Endothelial cell of umbilical vein (primary cell): ENCODE results near the gene SRGAP1. TPM values are rescaled to one million over a fixed set of nuclear protein-coding genes. Genes with fewer than 3 reads are reported as not detected.

Experiments
- BruUV-seq: library from RNA; stranded (reverse); fragments of 400-500 nt; replicated peaks from 2 replicates; lab custom pipeline; 2021; lab: Mats Ljungman, UMichigan
- CTCF ChIA-PET: fragments of 300-600, 350-600 bp; sonication (Branson Sonifier 250); formaldehyde crosslinking; loops from one replicate; lab custom pipeline; 2021; ENCODE audit warnings: antibody characterized with exemption, inconsistent platforms; lab: Charles Lee
- POLR2A ChIA-PET: fragments of 300-600, 350-600 bp; sonication (Branson Sonifier 250); formaldehyde crosslinking; loops from one replicate; lab custom pipeline; 2021; ENCODE audit warnings: antibody characterized with exemption, inconsistent platforms; lab: Charles Lee
- DNase-seq: peaks from one replicate; pipeline ENCODE4 v3.0.0-alpha.2; 2011; ENCODE audit warnings: low read depth, low spot score
- FAIRE-seq: peaks from 2 replicates; lab custom pipeline; 2011; peaks lifted over from hg19 to GRCh38; lab: Jason Lieb, UNC
- H2AFZ ChIP-seq: 2 replicates; pipeline ENCODE4 v1.6.0; 2012; ENCODE audit warnings: low read depth, low read length, control low read depth, inconsistent platforms
- H3K27ac ChIP-seq: 2 replicates; pipeline ENCODE4 v1.5.1; 2011; ENCODE audit warnings: low read depth, mild to moderate bottlenecking, control low read depth, low read length, moderate library complexity; ENCODE audit not compliant: insufficient read depth
- H3K27me3 ChIP-seq, 2 experiments: 2 replicates each; pipeline versions ENCODE4 v1.6.0 to v1.6.1; 2011; ENCODE audit warnings: low read length in 2 of 2, mixed read lengths in 1 of 2; ENCODE audit not compliant: control insufficient read depth in 2 of 2, insufficient read depth in 2 of 2
- H3K36me3 ChIP-seq, 2 experiments: 2 replicates in 1 of 2; 3 replicates in 1 of 2; pipeline ENCODE4 v1.5.1; 2011; ENCODE audit warnings: low read length in 2 of 2, mild to moderate bottlenecking in 1 of 2, moderate library complexity in 1 of 2; ENCODE audit not compliant: control insufficient read depth in 2 of 2, insufficient read depth in 2 of 2; ENCODE audit errors: extremely low read depth in 1 of 2
- H3K4me1 ChIP-seq: 3 replicates; pipeline ENCODE4 v1.5.1; 2011; ENCODE audit warnings: mild to moderate bottlenecking, low read length; ENCODE audit not compliant: control insufficient read depth, insufficient read depth; ENCODE audit errors: extremely low read depth
- H3K4me2 ChIP-seq: 2 replicates; pipeline ENCODE4 v1.6.1; 2011; ENCODE audit warnings: low read length, control low read depth, mixed read lengths; ENCODE audit not compliant: insufficient read depth
- H3K4me3 ChIP-seq, 3 experiments: fragments of 200-600 bp in 1 of 3; sonication (generic), shearing (Covaris generic) in 1 of 3; replicated peaks in 1 of 3; 2 replicates each; pipeline ENCODE4 v1.5.1; 2011 to 2016; ENCODE audit warnings: control low read depth in 3 of 3, low read length in 3 of 3, mild to moderate bottlenecking in 2 of 3, inconsistent platforms in 1 of 3, low read depth in 1 of 3, moderate library complexity in 1 of 3; ENCODE audit not compliant: insufficient read depth in 1 of 3
- H3K79me2 ChIP-seq: 2 replicates; pipeline ENCODE4 v1.6.0; 2012; ENCODE audit warnings: low read length, inconsistent platforms; ENCODE audit not compliant: control insufficient read depth, insufficient read depth
- H3K9ac ChIP-seq: replicated peaks from 2 replicates; pipeline ENCODE3; 2011; ENCODE audit warnings: low read length, control low read depth; ENCODE audit not compliant: insufficient read depth; ENCODE audit errors: extremely low read depth
- H3K9me1 ChIP-seq: replicated peaks from 3 replicates; pipeline ENCODE4 v1.6.0; 2011; ENCODE audit warnings: mild to moderate bottlenecking, low read length; ENCODE audit not compliant: control insufficient read depth, insufficient read depth; ENCODE audit errors: extremely low read depth
- H3K9me3 ChIP-seq: replicated peaks from 2 replicates; pipeline ENCODE4 v1.5.1; 2012; ENCODE audit warnings: low read length, inconsistent platforms; ENCODE audit not compliant: control insufficient read depth, insufficient read depth
- H4K20me1 ChIP-seq: replicated peaks from 2 replicates; pipeline ENCODE3; 2011; ENCODE audit warnings: mild to moderate bottlenecking, low read length; ENCODE audit not compliant: control insufficient read depth, insufficient read depth; ENCODE audit errors: extremely low read depth
- EZH2 ChIP-seq: IDR thresholded peaks from 2 replicates; pipeline ENCODE4 v1.6.1; 2012; ENCODE audit warnings: borderline replicate concordance, low read depth, mild to moderate bottlenecking, moderate library complexity, low read length, inconsistent platforms; ENCODE audit not compliant: severe bottlenecking
- FOS ChIP-seq: IDR thresholded peaks from 2 replicates; pipeline ENCODE4 v1.6.1; 2011; ENCODE audit warnings: mild to moderate bottlenecking, low read length, moderate library complexity, borderline replicate concordance; ENCODE audit not compliant: insufficient read depth
- GATA2 ChIP-seq: IDR thresholded peaks from 2 replicates; pipeline ENCODE4 v1.7.0; 2011; ENCODE audit warnings: low read depth, mild to moderate bottlenecking, moderate library complexity, mixed read lengths, low read length; ENCODE audit not compliant: insufficient read length, insufficient read depth
- JUN ChIP-seq: IDR thresholded peaks from 2 replicates; pipeline ENCODE4 v1.6.1; 2011; ENCODE audit warnings: borderline replicate concordance, low read depth; ENCODE audit not compliant: insufficient read length, insufficient read depth
- MAX ChIP-seq: IDR thresholded peaks from 2 replicates; pipeline ENCODE4 v1.6.1; 2011; ENCODE audit not compliant: insufficient read depth, insufficient read length
- MYC ChIP-seq: IDR thresholded peaks from one replicate; pipeline ENCODE4 v1.6.1; 2011; ENCODE audit warnings: mild to moderate bottlenecking, low read depth, low read length
- POLR2A ChIP-seq: IDR thresholded peaks from 2 replicates; pipeline ENCODE4 v1.6.1; 2012; ENCODE audit warnings: low read depth, mild to moderate bottlenecking, control low read depth, low read length
- POLR2AphosphoS5 ChIP-seq: IDR thresholded peaks from 2 replicates; pipeline ENCODE4 v1.6.1; 2012; ENCODE audit warnings: low read depth, mild to moderate bottlenecking, control low read depth, low read length, moderate library complexity; ENCODE audit not compliant: insufficient read depth
- dilution Hi-C: fragments of 300-500 bp; cut with MboI; formaldehyde crosslinking; loops from one replicate; pipeline ENCODE4 v1.15.0; 2019; ENCODE audit warnings: low sequenced_read_pairs; ENCODE audit not compliant: extremely low pct_ligation_motif_present
- intact Hi-C: fragments of 100-400 bp; cut with micrococcal nuclease; formaldehyde crosslinking; loops from one replicate; pipeline ENCODE4 v1.10.0; 2022
- polyA plus RNA-seq, 4 experiments: library from polyadenylated mRNA; depleted of rRNA in 3 of 4; stranded (reverse) in 3 of 4; unstranded in 1 of 4; fragments of >200 nt; gene quantifications; 2 replicates each; pipeline versions ENCODE4 v1.2.1 to v1.2.3, GENCODE V29; 2011 to 2012; ENCODE audit warnings: missing spikeins in 1 of 4
- total RNA-seq: library from RNA; stranded (reverse); gene quantifications from 2 replicates; pipeline ENCODE4 v1.2.3, GENCODE V29; 2021
- TF ChIP-seq, protein P1 (sequence below), 2 donors: IDR thresholded peaks; 1 replicate in 1 of 2; 2 replicates in 1 of 2; pipeline ENCODE4 v1.5.1; 2011; ENCODE audit warnings: low read length in 2 of 2, mild to moderate bottlenecking in 2 of 2, moderate library complexity in 2 of 2, control low read depth in 1 of 2, inconsistent platforms in 1 of 2, low read depth in 1 of 2; ENCODE audit not compliant: insufficient read depth in 1 of 2; ENCODE audit errors: extremely low read depth in 1 of 2

Gene SRGAP1
- total and polyA plus RNA-seq, 2 donors (not counting 3 experiments of a cell fraction or from before 2014, with no cell fraction given) = 4.9 to 16.3 TPM

GRCh38 chr12:64187794-64188193 lies 343.3 kb downstream of the SRGAP1 start:
- Histone ChIP-seq H3K27me3 (no peaks in the 10 kb centered on the region), H3K4me2 (peak overlapping the region; percentile 75), H3K4me1 (peaks cover 21% of the 10 kb centered on the region), H3K36me3 (no peaks in the 10 kb centered on the region), H2AFZ (no peak overlapping the region), H3K9ac (no peak overlapping the region), H3K79me2 (no peaks in the 10 kb centered on the region), H3K4me3 (no peak overlapping the region), H3K9me1 (no peaks in the 10 kb centered on the region), H3K27ac (peak overlapping the region; percentile 11), H4K20me1 (no peaks in the 10 kb centered on the region), H3K9me3 (no peaks in the 10 kb centered on the region)
- no peak for FAIRE-seq
- no peak for TF ChIP-seq MAX
- TF ChIP-seq EZH2 = no peak
- TF ChIP-seq GATA2 = no peak
- TF ChIP-seq FOS = no peak
- no peak for TF ChIP-seq JUN
- TF ChIP-seq, protein P1, sequence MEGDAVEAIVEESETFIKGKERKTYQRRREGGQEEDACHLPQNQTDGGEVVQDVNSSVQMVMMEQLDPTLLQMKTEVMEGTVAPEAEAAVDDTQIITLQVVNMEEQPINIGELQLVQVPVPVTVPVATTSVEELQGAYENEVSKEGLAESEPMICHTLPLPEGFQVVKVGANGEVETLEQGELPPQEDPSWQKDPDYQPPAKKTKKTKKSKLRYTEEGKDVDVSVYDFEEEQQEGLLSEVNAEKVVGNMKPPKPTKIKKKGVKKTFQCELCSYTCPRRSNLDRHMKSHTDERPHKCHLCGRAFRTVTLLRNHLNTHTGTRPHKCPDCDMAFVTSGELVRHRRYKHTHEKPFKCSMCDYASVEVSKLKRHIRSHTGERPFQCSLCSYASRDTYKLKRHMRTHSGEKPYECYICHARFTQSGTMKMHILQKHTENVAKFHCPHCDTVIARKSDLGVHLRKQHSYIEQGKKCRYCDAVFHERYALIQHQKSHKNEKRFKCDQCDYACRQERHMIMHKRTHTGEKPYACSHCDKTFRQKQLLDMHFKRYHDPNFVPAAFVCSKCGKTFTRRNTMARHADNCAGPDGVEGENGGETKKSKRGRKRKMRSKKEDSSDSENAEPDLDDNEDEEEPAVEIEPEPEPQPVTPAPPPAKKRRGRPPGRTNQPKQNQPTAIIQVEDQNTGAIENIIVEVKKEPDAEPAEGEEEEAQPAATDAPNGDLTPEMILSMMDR (IDR thresholded peaks at IDR 0.05; ENCODE audit: extremely low read depth in 1 of 2, insufficient read depth in 1 of 2, low read depth in 1 of 2, low read length in 2 of 2) = no peak
- TF ChIP-seq MYC = no peak
- no peak for TF ChIP-seq POLR2A
- TF ChIP-seq POLR2AphosphoS5 = no peak
- no TSS peak for BruUV-seq
- dilution Hi-C loops (no loop called here), intact Hi-C loops (no loop called here)
- ChIA-PET POLR2A (no interaction called here), CTCF (interaction anchor here (0.7 to 1.4 kb wide), 5 partner anchors 12 to 348 kb away, joined by 3 to 6 read pairs (median 3); partner anchors contain the start of gene SRGAP1)
- no peak for DNase-seq
